Hepatocyte (in vitro differentiated cells): ENCODE measurements around the gene ZGPAT. TPM values are rescaled to one million over a fixed set of nuclear protein-coding genes. Genes with fewer than 3 reads are reported as not detected.

Source experiments
- DNase-seq: peaks from one replicate; pipeline ENCODE4 v3.0.0-alpha.2; 2016; ENCODE audit warnings: low spot score
- H2AFZ ChIP-seq: fragments of 200-600 bp; sonication (generic); 2 replicates; pipeline ENCODE4 v1.6.0; 2016; ENCODE audit warnings: antibody characterized with exemption, mild to moderate bottlenecking
- H3K27ac ChIP-seq: fragments of 200-600 bp; sonication (generic); 2 replicates; pipeline ENCODE4 v1.5.1; 2016; ENCODE audit warnings: mild to moderate bottlenecking
- H3K27me3 ChIP-seq: fragments of 200-600 bp; sonication (generic); 2 replicates; pipeline ENCODE4 v1.6.1; 2016
- H3K36me3 ChIP-seq: fragments of 200-600 bp; sonication (generic); replicated peaks from 2 replicates; pipeline ENCODE4 v1.5.1; 2016; ENCODE audit warnings: low read depth; ENCODE audit not compliant: insufficient read depth
- H3K4me1 ChIP-seq: fragments of 200-600 bp; sonication (generic); 2 replicates; pipeline ENCODE4 v1.5.1; 2016; ENCODE audit warnings: mild to moderate bottlenecking, moderate library complexity; ENCODE audit not compliant: insufficient read depth
- H3K4me2 ChIP-seq: fragments of 200-600 bp; sonication (generic); 2 replicates; pipeline ENCODE4 v1.6.0; 2016
- H3K4me3 ChIP-seq: fragments of 200-600 bp; sonication (generic); 2 replicates; pipeline ENCODE4 v1.5.1; 2016; ENCODE audit warnings: mild to moderate bottlenecking
- H3K79me2 ChIP-seq: fragments of 200-600 bp; sonication (generic); 2 replicates; pipeline ENCODE4 v1.6.0; 2017; ENCODE audit warnings: mild to moderate bottlenecking
- H3K9me2 ChIP-seq: fragments of 200-600 bp; sonication (generic); replicated peaks from 2 replicates; pipeline ENCODE4 v1.6.0; 2017; ENCODE audit warnings: mild to moderate bottlenecking; ENCODE audit not compliant: insufficient read depth
- H3K9me3 ChIP-seq: fragments of 200-600 bp; sonication (generic); 2 replicates; pipeline ENCODE4 v1.5.1; 2016; ENCODE audit warnings: low read depth, mild to moderate bottlenecking
- H4K20me1 ChIP-seq: fragments of 200-600 bp; sonication (generic); 2 replicates; pipeline ENCODE4 v1.6.0; 2016; ENCODE audit warnings: mild to moderate bottlenecking; ENCODE audit not compliant: insufficient read depth, poor library complexity, severe bottlenecking
- CTCF ChIP-seq: fragments of 200-600 bp; sonication (generic); IDR thresholded peaks from 2 replicates; pipeline ENCODE4 v1.5.1; 2016; ENCODE audit warnings: antibody characterized with exemption, mild to moderate bottlenecking; ENCODE audit not compliant: poor library complexity
- EZH2 ChIP-seq: fragments of 200-600 bp; sonication (generic); IDR thresholded peaks from 2 replicates; pipeline ENCODE4 v1.6.1; 2016; ENCODE audit warnings: antibody characterized with exemption, mild to moderate bottlenecking, borderline replicate concordance
- EZH2phosphoT487 ChIP-seq: fragments of 200-600 bp; sonication (generic); IDR thresholded peaks from one replicate; pipeline ENCODE4 v1.6.1; 2018; ENCODE audit warnings: antibody characterized with exemption, mild to moderate bottlenecking, low read depth, moderate library complexity; ENCODE audit not compliant: unreplicated experiment, severe bottlenecking
- WGBS: methylation state at CpG from one replicate; pipeline ENCODE4 v1.1.6; 2016; ENCODE audit warnings: low lambda C conversion rate; ENCODE audit errors: missing lambda C conversion rate; 5-methylcytosine and 5-hydroxymethylcytosine counted together
- polyA plus RNA-seq: library from polyadenylated mRNA; unstranded; fragments of >200 nt; fragmentation: Nextera tagmentation; extraction: Ambion mirVana; gene quantifications from 2 replicates; pipeline ENCODE4 v1.2.1, GENCODE V29; 2016
- total RNA-seq: library from RNA; depleted of rRNA; stranded (reverse); fragments of >200 nt; gene quantifications from 2 replicates; pipeline ENCODE4 v1.2.3, GENCODE V29; 2014

The ZGPAT gene
- total and polyA plus RNA-seq, 2 experiments from 2014 or later, result 18.6 to 41.7 TPM

- 98% methylated on average over 18 of the region's 18 CpGs for WGBS
- peaks cover 4% of the 10 kb centered on the region for H3K79me2 ChIP-seq
- no peak overlapping the region for H3K27ac ChIP-seq
- H3K9me3 ChIP-seq, result no peaks in the 10 kb centered on the region
- no peaks in the 10 kb centered on the region for H3K36me3 ChIP-seq
- no peaks in the 10 kb centered on the region for H3K27me3 ChIP-seq
- TF ChIP-seq EZH2phosphoT487 (no peak), CTCF (no peak), EZH2 (no peak)
- no peak overlapping the region for H3K4me2 ChIP-seq
- peaks cover 14% of the 10 kb centered on the region for H3K4me1 ChIP-seq
- no peaks in the 10 kb centered on the region for H4K20me1 ChIP-seq
- no peak overlapping the region for H3K4me3 ChIP-seq
- no peaks in the 10 kb centered on the region for H3K9me2 ChIP-seq
- H2AFZ ChIP-seq, result no peak overlapping the region
- no peak for DNase-seq
Measured at GRCh38 chr20:63733579-63734081, 25.8 kb downstream of the ZGPAT start.

GRCh38 chr20:63734111-63734945, 26.5 kb downstream of the ZGPAT start:
- Histone ChIP-seq H3K4me1 (peaks cover 21% of the 10 kb centered on the region), H3K4me2 (no peak overlapping the region), H3K27ac (no peak overlapping the region), H3K36me3 (no peaks in the 10 kb centered on the region), H4K20me1 (no peaks in the 10 kb centered on the region), H2AFZ (no peak overlapping the region), H3K27me3 (no peaks in the 10 kb centered on the region), H3K4me3 (no peak overlapping the region), H3K79me2 (peaks cover under 1% of the 10 kb centered on the region), H3K9me2 (no peaks in the 10 kb centered on the region), H3K9me3 (no peaks in the 10 kb centered on the region)
- DNase-seq, result no peak
- 97% methylated on average over 25 of the region's 25 CpGs for WGBS
- no peak for TF ChIP-seq CTCF
- TF ChIP-seq EZH2phosphoT487, result no peak
- TF ChIP-seq EZH2, result no peak

- Histone ChIP-seq H4K20me1 (no peaks in the 10 kb centered on the region), H2AFZ (no peak overlapping the region), H3K4me1 (peaks cover 21% of the 10 kb centered on the region), H3K4me2 (no peak overlapping the region), H3K9me2 (no peaks in the 10 kb centered on the region), H3K9me3 (no peaks in the 10 kb centered on the region), H3K4me3 (no peak overlapping the region), H3K36me3 (no peaks in the 10 kb centered on the region), H3K79me2 (no peaks in the 10 kb centered on the region), H3K27me3 (no peaks in the 10 kb centered on the region), H3K27ac (no peak overlapping the region)
- no peak for DNase-seq
- WGBS, result 92% methylated on average over 46 of the region's 48 CpGs
- no peak for TF ChIP-seq CTCF
Measured at GRCh38 chr20:63734946-63735858, 27.4 kb downstream of the ZGPAT start.
